Measurements from ENCODE around the gene IKZF2.

GRCh38 chr2:212975333-212975732 lies 176.1 kb downstream of the IKZF2 start:
- TF ChIP-seq CTCF (IDR thresholded peaks at IDR 0.05; ENCODE audit: low read depth, low read length) (no peak), POLR2A (IDR thresholded peaks at IDR 0.05; ENCODE audit: extremely low read depth, insufficient read length) (no peak)
